Measurements from ENCODE around the gene SGSM2.
"Not testable (repeated sequence)": the region's sequence is repeated elsewhere in the genome, so short reads cannot be mapped to it uniquely, and the experiment has no call there.

The SGSM2 gene

DNA sequence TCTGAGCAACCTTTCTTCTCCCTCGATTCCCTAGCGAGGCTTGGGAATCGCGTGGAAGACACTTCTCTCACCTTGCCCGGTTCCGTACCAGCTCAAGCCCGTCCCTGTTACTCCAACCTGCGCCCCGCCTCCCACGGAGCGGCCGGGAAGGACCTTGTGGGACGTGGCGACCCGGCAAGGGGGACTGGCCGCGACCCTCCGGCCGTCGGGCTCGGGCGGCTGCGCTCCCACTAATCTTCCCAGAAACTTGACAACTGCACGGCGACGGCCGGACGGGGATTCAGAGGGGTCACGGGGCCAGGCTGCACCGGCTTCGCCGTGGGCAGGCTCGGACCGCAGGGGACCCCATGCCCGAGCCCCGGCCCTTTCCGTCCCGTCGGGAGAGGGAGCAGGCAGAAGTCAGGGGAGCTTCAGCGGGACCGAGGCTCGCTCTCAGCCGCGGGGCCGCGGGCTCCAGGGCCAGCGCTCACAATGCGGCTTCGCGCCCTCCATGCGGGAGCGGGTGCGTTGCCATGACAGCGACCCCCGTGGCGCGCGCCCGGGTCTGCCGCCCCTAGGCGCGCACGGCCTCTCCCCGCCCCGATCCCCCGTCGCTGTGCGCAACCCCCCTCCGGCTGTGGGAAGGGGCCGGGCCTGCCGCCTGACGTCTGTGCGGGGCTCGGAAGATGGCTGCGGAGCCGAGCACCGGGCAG, at the start of gene SGSM2:
TSS of gene SGSM2 (plus strand) at position 650 of the 692 bp plus-strand sequence. CDS start 188 bp downstream, outside the sequence.
- FAIRE-seq, result no peak

- FAIRE-seq, result no peak
Observed at GRCh38 chr17:2289878-2290478, 47.3 kb upstream of the SGSM2 start.

DNA sequence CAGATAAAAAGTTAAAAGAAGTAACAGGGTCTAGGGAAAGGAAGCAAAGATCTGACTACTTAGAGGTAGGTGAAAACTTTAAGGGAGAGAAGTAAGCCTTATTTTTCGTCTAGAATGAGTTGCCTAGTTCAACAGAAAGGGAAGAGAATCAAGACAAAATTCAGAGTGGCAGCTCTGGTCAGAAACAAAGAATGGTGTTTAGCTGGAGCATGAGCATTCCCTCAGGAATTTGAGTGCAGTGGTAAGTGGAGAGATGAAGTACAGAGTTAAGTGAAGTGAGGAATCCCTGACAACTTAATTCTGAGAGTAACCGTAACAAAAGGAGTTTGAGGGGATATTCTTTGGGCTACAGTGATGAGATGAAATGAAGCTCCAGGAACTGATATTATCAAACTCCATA, 45.2 kb upstream of the SGSM2 start:
- FAIRE-seq, result no peak

DNA sequence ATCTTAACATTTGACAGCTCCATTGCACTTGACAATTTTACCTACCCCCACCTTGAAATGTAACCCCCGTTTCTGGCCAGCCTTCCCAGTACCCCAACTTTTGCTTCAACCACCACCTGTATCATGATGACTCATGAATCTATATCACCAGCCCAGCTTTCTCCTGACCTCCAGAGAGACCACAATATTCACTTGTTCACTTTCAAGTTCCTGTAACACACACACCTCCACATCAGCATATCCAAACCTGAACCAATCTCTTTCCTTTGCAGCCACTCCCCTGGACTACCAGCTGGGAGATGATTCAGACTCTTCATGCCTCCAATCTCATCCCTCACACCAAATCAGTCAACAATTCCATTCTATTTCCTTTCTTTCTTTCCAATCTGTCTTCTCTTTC, 41.7 kb upstream of the SGSM2 start:
- FAIRE-seq, result no peak

GRCh38 chr17:2297023-2297422, 40.3 kb upstream of the SGSM2 start:
- no peak for FAIRE-seq

DNA sequence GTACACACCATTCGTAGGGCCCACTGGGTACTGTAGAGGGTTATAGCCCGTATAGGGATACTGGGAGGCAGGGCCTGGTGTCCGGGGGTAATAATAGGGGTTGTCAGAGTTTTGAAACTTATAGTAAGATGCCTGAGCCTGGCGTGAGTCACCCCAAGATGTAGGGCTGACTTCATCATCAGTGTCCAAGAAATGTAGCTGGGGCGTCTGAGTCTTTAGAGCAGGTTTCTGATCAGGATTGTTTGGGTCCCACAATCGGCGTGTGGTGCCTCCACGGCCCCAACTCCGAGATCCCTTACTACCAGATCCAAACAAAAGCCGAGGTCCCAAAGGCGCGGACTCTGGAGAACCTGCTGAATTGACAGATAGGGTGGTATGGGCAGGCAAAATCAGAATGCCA, 38.2 kb upstream of the SGSM2 start:
- FAIRE-seq, result no peak

DNA sequence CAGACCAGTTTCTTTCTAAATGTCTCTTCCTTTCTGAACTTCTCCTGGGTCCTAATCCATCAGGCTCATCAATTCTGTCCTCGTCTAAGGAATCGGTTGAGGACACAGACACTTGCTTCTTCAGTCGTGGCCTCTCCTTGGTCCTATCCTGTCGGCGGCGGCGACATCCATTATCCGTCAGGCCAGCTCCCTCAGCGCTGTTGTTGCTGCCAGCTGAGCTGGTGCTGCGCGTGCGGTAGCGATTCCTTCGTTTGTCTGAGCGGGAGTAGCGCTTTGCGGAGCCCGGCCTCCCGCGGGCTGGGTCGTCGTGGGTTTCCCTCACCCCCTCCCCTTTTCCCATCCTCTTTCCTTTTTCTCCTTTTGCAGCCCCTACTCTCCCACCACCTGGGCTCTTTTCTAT, 37.5 kb upstream of the SGSM2 start:
- no peak for FAIRE-seq

DNA sequence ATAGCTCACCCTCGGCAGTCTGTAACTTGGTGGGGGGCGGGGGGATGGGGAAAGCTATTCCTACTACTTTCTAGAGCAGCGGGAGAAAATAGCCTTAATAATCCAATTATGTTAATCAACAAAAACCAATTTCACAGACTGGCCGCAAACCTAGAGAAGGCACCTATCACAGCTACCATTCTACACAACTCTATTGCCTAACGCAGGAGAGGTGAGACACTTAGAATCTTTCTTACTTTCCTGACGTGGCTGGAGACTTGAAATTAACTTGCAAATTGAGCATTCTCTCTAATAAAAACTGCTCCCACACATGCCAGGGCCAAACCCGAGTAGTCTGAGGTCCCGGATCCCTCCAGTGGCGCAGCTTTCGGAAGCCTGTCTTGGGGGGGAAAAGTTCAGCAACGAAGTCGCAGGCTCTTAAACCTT, 34.5 kb upstream of the SGSM2 start:
- no peak for FAIRE-seq

GRCh38 chr17:2303204-2304188, 33.8 kb upstream of the SGSM2 start, which contains the start of the genes SMG6 and SRR:
Gene SMG6, minus strand, starts transcription at chr17:2303785. Its CDS starts 65 bp downstream, at chr17:2303720.
Gene SRR, plus strand, starts transcription at chr17:2303950. Its CDS starts 11,611 bp downstream, at chr17:2315561.
- FAIRE-seq, result no peak

DNA sequence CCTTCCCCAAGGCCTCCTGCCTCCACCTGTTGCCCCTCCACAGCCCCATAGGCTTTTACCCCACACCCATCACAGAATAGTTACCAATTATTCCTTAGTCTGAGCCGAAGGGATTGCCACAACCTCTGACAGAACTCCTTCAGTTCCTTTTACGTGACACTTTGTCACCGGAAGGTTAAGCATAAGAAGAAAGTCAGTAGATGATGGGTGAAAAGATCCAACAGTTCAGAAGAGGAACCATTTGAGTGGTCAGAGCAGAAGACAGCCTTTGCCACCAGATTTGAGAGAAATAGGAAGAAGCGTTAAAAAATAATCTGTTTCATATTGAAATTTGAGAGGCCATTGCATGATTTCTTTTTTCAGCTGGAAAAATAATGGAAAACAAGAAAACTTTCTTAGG, 32.4 kb upstream of the SGSM2 start:
- FAIRE-seq, result no peak

DNA sequence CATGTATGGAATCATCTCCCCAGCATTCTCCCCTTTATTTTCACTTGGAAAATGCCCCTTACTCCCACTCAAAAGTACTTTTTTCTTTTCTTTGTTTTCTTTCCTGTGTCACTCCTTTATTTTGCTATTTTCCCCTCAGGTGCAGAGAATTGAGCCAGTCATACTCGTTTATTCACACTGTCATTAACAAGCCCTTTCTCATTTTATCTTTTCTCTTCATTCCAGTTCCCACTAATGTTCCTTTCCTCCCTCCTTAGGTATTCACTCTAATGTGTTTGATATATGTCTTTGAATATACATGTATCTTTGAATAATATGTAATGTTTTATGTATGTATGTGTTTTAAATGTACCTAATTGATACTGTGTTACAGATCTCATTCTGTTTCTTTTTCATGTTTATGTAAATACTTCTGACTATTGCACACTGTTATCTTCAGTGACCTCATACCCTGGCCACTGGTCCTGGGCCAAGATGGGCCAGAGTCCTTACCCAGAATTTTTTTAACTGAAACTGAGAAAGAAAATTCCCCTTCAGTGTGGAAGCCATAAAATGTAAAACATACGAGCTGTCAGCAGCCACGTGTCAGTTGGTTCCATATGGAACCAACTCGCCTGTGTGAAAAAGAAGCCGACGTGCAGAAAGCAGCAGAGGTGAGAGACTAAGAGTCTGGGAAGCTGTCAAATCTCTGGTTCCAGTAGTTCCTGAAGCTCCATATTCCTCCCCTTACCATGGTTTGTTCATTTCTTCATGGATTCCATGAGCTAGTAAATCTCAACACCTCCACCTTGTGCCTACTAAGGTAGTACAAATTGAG, 27.8 kb upstream of the SGSM2 start:
- FAIRE-seq, result no peak

- FAIRE-seq, result no peak
Observed at GRCh38 chr17:2312736-2313135, 24.6 kb upstream of the SGSM2 start.

GRCh38 chr17:2316916-2317205, 20.4 kb upstream of the SGSM2 start:
- not testable (repeated sequence) for FAIRE-seq

GRCh38 chr17:2317796-2318195, 19.5 kb upstream of the SGSM2 start:
- FAIRE-seq, result no peak

DNA sequence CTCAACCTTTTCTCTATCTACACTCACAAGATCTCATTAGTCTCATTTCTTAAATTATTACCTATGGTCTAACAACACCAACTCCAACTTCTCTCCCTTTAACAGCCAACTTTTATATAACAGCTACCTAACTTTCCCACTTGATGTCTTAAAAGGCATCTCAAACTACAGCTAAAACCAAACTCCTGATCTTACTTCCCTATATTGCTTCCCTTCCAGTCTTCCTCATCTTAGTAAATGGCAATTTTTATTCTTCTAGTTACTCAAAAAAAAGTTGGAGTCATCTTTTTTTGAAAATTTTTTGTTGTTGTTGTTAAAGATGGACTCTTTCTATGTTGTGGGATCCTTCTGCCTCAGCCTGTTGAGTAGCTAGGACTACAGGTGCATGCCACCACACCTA, 18.2 kb upstream of the SGSM2 start:
- FAIRE-seq, result no peak

DNA sequence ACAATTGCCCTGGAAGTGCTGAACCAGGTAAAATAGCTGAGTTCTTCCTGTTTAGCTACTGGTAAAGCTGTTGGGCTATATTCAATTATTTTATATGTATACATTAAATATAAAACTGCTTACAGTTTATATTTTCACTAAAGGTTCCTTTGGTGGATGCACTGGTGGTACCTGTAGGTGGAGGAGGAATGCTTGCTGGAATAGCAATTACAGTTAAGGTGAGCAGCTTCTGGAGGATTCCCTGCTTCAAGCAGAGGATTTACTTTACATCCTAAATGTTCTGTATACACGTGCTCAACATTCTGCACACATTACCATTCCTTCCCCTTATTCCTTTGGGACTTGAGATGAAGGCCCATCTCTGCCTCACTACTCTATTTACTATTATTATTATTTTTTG, 15.9 kb upstream of the SGSM2 start:
- FAIRE-seq, result no peak

DNA sequence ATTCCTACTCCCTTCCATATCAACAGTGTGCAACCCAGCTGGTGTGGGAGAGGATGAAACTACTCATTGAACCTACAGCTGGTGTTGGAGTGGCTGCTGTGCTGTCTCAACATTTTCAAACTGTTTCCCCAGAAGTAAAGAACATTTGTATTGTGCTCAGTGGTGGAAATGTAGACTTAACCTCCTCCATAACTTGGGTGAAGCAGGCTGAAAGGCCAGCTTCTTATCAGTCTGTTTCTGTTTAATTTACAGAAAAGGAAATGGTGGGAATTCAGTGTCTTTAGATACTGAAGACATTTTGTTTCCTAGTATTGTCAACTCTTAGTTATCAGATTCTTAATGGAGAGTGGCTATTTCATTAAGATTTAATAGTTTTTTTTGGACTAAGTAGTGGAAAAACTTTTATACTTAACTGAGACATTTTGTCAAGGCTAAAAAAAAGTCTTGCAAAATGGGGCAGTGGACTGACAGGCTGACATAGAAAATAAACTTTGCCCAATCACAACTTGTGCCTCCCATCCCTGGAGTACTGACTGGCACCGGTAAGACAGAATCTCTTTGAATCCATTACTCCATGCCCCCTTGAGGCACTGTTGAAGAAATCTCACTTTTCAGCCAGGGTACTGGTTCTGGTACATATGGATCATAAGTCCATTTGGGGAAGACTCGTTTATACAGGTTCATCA, 13.5 kb upstream of the SGSM2 start:
- FAIRE-seq, result no peak

DNA sequence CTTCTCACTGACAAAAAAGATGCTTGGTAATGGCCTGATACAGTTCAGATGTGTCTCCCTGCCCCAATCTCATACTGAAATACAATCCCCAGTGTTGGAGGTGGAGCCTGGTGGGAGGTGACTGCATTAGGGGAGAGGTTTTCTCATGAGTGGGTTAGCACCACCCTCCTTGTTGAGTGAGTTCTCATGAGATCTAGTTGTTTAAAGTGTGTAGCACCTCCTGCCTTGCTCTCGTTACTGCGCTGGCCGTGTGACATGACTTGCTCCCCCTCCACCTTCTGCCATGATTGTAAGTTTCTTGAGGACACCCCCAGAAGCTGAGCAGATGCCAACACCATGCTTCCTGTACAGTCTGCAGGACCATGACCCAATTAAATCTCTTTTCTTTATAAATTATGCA, 6.0 kb upstream of the SGSM2 start:
- FAIRE-seq, result no peak

DNA sequence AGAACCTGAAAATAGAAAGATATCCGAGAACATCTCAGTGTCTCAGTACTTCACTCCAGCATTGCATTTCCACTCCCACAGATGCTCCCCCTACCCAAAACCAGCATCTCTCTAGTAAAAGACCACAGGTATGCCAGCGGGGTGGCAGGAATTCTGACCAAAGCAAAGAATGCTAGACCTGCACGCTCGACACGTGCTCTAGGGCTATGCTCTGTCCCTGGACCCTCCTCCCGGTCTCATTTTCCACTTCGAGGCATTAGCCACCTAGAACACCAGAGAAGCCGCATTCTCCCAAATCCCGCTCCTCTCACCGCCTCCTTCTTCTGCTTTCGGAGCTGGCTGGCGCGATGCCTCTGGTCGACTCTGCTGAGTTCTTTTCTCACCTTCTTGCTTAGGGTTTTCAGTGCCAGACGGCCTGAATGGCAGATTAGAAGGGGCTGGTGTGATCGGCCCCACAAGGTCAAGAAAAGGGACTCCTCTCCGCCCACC, 1.5 kb upstream of the SGSM2 start:
- no peak for FAIRE-seq

DNA sequence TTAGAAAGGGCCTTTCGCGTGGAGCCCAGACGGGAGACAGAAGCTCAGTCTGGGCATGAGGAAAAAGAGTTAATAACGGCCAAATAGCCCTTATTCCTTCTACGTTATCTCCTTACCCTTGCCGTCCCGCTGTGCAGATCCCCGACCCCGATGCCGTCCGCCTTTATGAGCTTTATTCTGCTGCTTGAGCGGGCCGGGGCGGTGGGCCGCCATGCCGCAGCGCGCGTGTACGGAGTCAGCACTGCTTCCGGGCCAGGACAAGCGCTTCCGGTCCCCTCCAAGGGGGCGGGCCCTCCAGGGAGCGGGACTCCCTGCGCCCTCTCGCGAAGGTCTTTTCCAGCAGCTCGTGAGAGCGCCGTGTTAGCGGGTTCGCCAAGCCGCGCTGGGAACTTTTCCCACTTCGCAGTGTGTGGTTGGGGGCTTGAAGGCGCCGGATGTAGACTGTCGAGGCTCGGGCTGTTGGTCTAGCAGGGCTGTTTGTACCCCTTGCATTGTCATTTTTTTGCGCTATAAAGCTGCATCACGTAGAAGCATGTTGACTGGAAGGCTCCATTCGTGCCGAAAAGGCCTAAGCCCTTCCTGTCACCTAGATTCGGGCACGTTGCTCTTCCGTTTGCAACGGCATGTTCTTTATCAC, 968 bp upstream of the SGSM2 start, which contains the start of gene TSR1:
TSS of gene TSR1 (minus strand) at position 243 of the 637 bp plus-strand sequence. CDS start at position 213, 30 bp downstream.
- FAIRE-seq, result peak; percentile 91

Measured in G401.6 (cell line).